ENCODE results near the gene DRD3.

DRD3 gene

GRCh38 chr3:114178770-114179368 lies at the start of gene DRD3:
Gene DRD3, minus strand, starts transcription at chr3:114179052. Its CDS starts 7,060 bp downstream, at chr3:114171992.
- no peak for DNase-seq

- DNase-seq: no peak
Measured at GRCh38 chr3:114227076-114227475, 48.2 kb upstream of the DRD3 start.

- DNase-seq: no peak
Measured at GRCh38 chr3:114226313-114226712, 47.5 kb upstream of the DRD3 start.

- no peak for DNase-seq
Measured at GRCh38 chr3:114223143-114223542, 44.3 kb upstream of the DRD3 start.

- DNase-seq: no peak
Measured at GRCh38 chr3:114221881-114222264, 43.0 kb upstream of the DRD3 start.

- no peak for DNase-seq
Measured at GRCh38 chr3:114221165-114221880, 42.5 kb upstream of the DRD3 start.

GRCh38 chr3:114219741-114220140 lies 40.9 kb upstream of the DRD3 start:
- DNase-seq: no peak

DNA sequence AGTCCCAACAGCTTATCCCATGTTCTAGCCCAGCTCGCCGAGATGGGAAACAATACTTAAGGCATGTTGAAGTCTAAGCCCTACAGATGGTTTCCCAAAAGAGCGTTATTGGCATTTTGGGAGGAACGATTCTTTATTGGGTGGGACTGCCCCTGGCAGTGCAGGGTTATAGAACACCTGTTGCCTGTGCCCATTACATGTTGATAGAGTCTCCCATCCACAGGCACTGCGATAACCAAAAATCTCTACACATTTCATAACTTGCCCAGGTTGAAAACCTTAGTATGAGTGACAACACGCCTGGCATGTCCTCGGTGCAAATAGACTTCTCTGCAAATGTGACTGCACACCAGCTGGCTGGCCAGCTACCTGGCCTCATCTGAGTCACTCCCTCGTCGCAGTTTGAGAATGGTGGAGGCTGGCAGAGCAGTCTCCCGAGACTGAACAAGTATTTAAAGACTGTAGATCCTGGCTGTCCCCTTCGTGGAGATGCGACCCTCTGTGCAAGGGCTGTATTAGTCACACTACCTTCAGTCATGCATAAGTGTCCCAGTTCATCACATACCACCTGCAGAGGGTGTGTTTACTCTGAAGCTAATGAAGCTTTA lies 39.8 kb upstream of the DRD3 start:
- no peak for DNase-seq

DNA sequence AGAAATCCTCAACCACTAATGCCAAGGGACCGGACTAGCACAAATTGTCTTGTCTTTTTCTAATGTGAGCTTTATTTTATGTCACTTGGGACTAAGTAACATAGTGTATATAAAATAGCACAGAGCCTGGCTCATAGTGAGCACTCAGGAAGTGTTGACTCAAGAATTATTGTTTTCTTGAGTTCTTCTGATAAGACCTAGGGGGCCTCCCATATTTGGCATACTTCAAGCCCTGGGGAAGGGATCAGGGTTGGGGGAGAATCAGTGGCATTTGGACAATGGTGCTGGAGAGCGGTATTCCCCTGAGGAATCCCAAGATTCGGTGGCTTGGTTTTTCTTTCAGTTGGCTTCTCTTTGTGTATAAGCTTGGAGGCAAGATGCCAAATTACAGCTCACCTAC lies 39.2 kb upstream of the DRD3 start:
- no peak for DNase-seq

DNA sequence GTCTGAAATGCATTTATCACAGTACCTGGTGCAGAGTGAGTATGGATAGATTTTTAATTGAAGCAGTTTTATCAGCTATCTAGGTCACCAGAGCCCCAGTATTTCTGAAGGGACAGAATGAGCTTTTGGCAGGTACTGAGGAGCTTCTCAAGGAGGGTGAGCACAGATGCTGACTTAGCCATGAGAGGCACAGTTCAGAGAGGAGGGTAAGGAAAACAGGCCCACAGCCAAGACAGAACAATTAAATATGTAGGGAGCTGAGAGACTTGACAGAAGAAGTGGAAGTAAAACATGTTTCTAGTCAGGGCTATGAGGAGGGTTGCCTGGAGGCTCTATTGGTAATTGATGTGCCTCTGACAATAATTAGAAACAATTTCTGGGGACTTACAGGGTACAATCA lies 38.4 kb upstream of the DRD3 start:
- no peak for DNase-seq

DNA sequence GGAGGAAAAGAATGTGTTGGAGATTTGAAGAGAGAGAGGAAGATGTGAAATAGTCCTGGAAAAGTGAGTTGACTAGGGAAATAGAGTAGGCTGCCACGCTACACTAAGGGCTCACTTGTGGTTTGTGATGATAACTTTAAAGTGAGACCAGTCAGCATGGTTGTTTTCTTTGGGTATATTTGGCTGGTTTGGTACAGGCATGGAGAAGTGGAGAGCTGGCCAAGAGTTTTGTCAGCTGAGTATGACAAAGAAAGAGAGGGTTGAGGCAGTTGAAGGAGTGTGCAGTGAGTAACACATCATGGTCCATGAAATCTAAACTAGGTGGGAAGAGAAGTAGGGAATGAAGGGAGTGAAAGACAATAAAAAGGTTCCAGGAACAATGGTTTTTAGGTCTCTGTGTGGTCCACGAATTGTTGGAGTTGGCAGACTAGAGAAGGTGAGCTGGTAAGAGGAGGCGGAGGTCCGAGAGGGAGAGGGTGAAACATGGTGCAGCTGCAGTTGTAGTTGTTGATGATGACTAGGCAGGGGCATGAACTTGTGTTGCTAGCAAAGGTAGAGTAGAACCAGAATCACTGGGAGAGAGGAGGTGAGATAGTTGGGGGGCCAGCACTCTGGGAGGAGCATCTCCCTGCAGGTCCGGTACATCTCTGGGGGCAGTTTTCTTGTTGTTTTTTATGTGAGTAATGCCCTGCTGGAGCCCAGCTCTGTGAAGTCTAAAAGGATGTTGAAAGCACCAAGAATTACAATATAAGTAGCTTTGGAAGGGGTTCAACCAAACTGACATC lies 37.5 kb upstream of the DRD3 start:
- no peak for DNase-seq

- DNase-seq: no peak
Measured at GRCh38 chr3:114214542-114215341, 35.9 kb upstream of the DRD3 start.

DNA sequence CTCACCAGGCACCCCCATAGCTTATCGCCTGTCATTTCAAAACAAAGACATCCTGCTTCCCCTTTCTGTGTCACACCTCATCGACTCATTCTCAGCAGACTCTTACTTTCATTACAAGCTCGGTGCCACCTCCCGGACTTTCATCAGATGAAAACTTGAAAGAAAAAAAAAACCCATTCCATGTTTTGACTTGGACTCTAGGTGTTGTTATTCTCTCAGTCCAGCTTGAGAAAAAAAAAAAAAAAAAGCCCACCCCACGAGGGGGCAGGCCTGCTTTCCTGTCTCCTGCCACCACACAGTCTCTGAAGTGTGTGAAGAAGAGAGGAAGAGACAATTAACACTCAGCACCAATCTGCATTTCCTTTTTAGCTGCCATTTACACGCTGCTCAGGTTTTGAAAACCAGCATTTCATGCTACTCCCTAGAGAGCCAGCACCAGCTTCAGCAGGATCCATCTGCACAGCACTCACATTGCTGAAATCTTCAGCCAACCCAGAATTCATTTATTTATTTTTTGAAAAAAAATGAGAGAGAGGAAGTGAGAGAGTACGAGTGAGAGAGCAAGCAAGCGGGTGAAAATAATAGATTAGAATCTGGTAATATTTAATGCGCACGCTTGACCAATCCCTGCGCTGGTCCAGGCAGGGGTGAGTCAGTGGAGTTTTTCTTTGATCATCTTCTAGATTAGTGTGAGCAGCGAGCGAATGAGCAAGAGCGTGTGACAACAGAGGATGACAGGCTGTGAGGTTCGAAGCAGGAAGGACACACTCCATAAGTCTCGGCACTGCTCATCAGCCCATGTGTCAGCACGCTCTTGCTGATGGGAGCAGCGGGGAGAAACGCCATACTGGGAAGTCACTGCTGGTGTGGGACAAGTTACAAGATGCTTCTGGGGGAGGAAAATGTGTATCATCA lies 35.0 kb upstream of the DRD3 start:
- DNase-seq: peak; percentile 58 to 60

DNA sequence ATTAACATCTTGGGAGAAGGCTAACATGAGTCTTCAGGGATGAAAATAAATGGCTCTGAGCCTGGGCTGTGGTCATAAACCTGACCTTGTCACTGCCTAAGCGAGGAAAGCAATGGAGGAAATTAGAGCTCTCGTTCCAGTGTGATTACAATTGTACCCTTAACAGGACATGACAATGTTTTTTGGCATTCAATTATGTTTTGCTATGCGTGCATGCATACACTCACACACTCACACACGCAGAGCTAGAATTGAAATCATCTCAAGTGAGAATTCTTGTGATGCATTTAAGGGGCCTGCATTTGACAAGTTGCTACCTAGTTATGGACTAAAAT lies 34.4 kb upstream of the DRD3 start:
- DNase-seq: no peak

GRCh38 chr3:114212646-114213045 lies 33.8 kb upstream of the DRD3 start:
- DNase-seq: no peak

DNA sequence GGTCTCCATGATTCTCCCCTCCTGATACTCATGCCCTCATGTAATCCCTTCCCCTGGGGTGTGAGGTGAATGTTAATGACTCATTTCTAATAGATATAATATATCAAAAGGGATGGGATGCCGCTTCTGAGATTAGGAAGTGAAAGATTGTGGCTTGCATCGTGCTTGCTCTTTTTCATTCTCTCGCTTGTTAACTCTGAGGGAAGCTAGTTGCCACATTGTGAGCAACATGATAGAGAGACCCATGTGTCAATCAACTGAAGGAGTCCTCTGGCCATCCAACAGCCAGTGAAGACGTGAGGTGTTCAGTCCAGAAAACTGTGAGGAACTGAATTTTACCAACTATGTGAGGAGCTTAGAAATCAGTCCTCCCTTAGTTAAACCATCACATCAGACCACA lies 28.9 kb upstream of the DRD3 start:
- no peak for DNase-seq

- no peak for DNase-seq
Measured at GRCh38 chr3:114206342-114206741, 27.5 kb upstream of the DRD3 start.

- no peak for DNase-seq
Measured at GRCh38 chr3:114205541-114205940, 26.7 kb upstream of the DRD3 start.

GRCh38 chr3:114194750-114195149 lies 15.9 kb upstream of the DRD3 start:
- DNase-seq: no peak

- DNase-seq: no peak
Measured at GRCh38 chr3:114192136-114192535, 13.3 kb upstream of the DRD3 start.

DNA sequence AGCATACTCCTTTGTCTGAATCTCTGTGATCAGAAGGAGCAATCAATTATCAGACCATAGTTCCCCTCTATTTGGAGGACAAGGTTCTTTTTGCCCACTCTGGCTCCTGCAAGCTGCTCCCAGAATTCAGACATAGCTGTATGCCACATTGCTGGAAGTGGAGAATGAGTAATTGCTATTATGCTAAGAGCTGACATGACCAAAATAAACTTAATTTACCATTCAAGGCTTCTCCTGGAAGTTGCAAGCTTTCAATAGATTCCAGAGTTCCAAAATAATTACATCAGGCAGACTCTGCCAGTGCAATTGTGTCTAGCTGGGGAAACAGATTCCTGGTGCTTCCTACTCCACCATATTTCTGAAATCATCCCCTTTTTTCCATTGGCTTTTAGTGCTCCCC lies 7.6 kb upstream of the DRD3 start:
- DNase-seq: no peak

DNA sequence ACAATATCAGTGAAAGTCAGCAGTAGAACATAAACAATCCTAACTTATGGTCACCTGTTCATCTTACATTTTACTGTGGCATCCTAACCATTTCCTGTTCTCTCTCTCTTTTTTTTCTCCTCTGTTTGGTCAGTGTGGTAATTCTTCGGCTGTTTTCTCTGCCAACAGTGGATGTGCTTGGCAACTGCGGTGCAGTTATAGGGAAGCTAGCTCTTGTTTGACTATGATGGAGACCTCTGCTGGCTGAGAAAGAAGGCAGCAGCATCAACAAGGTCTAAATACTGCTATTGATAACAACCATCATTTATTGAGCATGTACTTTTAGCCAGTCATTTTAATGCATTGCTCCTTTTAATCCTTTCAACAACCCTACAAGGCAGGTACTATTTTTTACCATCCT lies 723 bp upstream of the DRD3 start:
- no peak for DNase-seq

All from stimulated activated CD4-positive, alpha-beta T cell treated with anti-CD3 and anti-CD28 coated beads, Interleukin-2, amount 100 ng/mL, for 48 hours (primary cell).